Neuronal stem cell (in vitro differentiated cells): ENCODE results near the gene CREB3L2.
"Not testable (repeated sequence)": the region's sequence is repeated elsewhere in the genome, so short reads cannot be mapped to it uniquely, and the experiment has no call there.

ENCODE experiments used
- DNase-seq: peaks from one replicate; pipeline ENCODE4 v3.0.0-alpha.2; 2013; ENCODE audit warnings: low spot score
- H2AFZ ChIP-seq: one replicate; pipeline ENCODE4 v1.6.1; 2013; ENCODE audit warnings: mild to moderate bottlenecking, low read length, inconsistent platforms
- H2AK5ac ChIP-seq: 2 replicates; pipeline ENCODE4 v1.6.1; 2013; ENCODE audit warnings: low read depth, mild to moderate bottlenecking, inconsistent platforms, low read length, moderate library complexity, mixed read lengths
- H2BK120ac ChIP-seq: 2 replicates; pipeline ENCODE4 v1.6.1; 2013; ENCODE audit warnings: low read depth, mild to moderate bottlenecking, inconsistent platforms, low read length, moderate library complexity, mixed read lengths
- H2BK12ac ChIP-seq: one replicate; pipeline ENCODE4 v1.6.1; 2013; ENCODE audit warnings: low read length, inconsistent platforms
- H2BK15ac ChIP-seq: 2 replicates; pipeline ENCODE4 v1.6.1; 2013; ENCODE audit warnings: mild to moderate bottlenecking, low read length, inconsistent platforms, mixed read lengths
- H2BK5ac ChIP-seq: one replicate; pipeline ENCODE4 v1.6.1; 2013; ENCODE audit warnings: inconsistent platforms, mild to moderate bottlenecking, low read length, moderate library complexity
- H3K14ac ChIP-seq: one replicate; pipeline ENCODE4 v1.6.1; 2013; ENCODE audit warnings: low read length, inconsistent platforms
- H3K18ac ChIP-seq: 2 replicates; pipeline ENCODE4 v1.6.1; 2013; ENCODE audit warnings: low read length, inconsistent platforms
- H3K23ac ChIP-seq: 2 replicates; pipeline ENCODE4 v1.6.1; 2013; ENCODE audit warnings: low read depth, mild to moderate bottlenecking, mixed read lengths, low read length, inconsistent platforms; ENCODE audit not compliant: poor library complexity
- H3K27ac ChIP-seq: replicated peaks from 3 replicates; pipeline ENCODE4 v1.5.1; 2013; ENCODE audit warnings: low read length, inconsistent platforms
- H3K27me3 ChIP-seq, 3 experiments: 2 replicates each; pipeline ENCODE4 v1.6.1; 2013; ENCODE audit warnings: low read length in 3 of 3, mild to moderate bottlenecking in 2 of 3, inconsistent platforms in 1 of 3, low read depth in 1 of 3, mixed read lengths in 1 of 3, moderate library complexity in 1 of 3; ENCODE audit not compliant: control insufficient read depth in 3 of 3, insufficient read depth in 3 of 3
- H3K36me3 ChIP-seq, 2 donors: replicated peaks in 1 of 2; 2 replicates each; pipeline ENCODE4 v1.6.1; 2013; ENCODE audit warnings: low read length in 2 of 2; ENCODE audit not compliant: control insufficient read depth in 2 of 2, insufficient read depth in 2 of 2
- H3K4ac ChIP-seq: 2 replicates; pipeline ENCODE4 v1.6.1; 2013; ENCODE audit warnings: inconsistent platforms, mild to moderate bottlenecking, low read length, moderate library complexity
- H3K4me1 ChIP-seq, 2 donors: 1 replicate in 1 of 2; 2 replicates in 1 of 2; pipeline ENCODE4 v1.6.1; 2013; ENCODE audit warnings: low read length in 2 of 2, low read depth in 1 of 2; ENCODE audit not compliant: control insufficient read depth in 2 of 2, insufficient read depth in 1 of 2
- H3K4me2 ChIP-seq: one replicate; pipeline ENCODE4 v1.6.1; 2013; ENCODE audit warnings: mild to moderate bottlenecking, low read length, inconsistent platforms; ENCODE audit not compliant: insufficient read depth, poor library complexity, severe bottlenecking
- H3K4me3 ChIP-seq, 2 donors: 2 replicates each; pipeline ENCODE4 v1.5.1; 2013; ENCODE audit warnings: low read length in 2 of 2, mild to moderate bottlenecking in 2 of 2, inconsistent platforms in 1 of 2, moderate library complexity in 1 of 2
- H3K79me1 ChIP-seq: one replicate; pipeline ENCODE4 v1.6.1; 2013; ENCODE audit warnings: low read depth, mild to moderate bottlenecking, inconsistent platforms, low read length, moderate library complexity
- H3K9ac ChIP-seq: one replicate; pipeline ENCODE4 v1.6.1; 2013; ENCODE audit warnings: mild to moderate bottlenecking, low read depth, low read length, inconsistent platforms; ENCODE audit not compliant: poor library complexity
- H3K9me3 ChIP-seq, 2 donors: replicated peaks in 1 of 2; 2 replicates each; pipeline versions ENCODE3 to v1.6.1; 2013; ENCODE audit warnings: low read length in 2 of 2, mild to moderate bottlenecking in 2 of 2, inconsistent platforms in 1 of 2, low read depth in 1 of 2, mixed read lengths in 1 of 2, moderate library complexity in 1 of 2; ENCODE audit not compliant: control insufficient read depth in 2 of 2, insufficient read depth in 1 of 2
- H4K8ac ChIP-seq: one replicate; pipeline ENCODE4 v1.6.1; 2013; ENCODE audit warnings: low read depth, mild to moderate bottlenecking, inconsistent platforms, low read length, moderate library complexity
- H4K91ac ChIP-seq: one replicate; pipeline ENCODE4 v1.6.1; 2013; ENCODE audit warnings: low read length, low read depth, mild to moderate bottlenecking, inconsistent platforms; ENCODE audit not compliant: poor library complexity
- WGBS, 2 donors: extraction: QIAGEN DNeasy Blood & Tissue Kit; methylation state at CpG; one replicate each; pipeline ENCODE4 v1.1.7; 2013; ENCODE audit warnings: missing lambda C conversion rate in 2 of 2, mixed read lengths in 1 of 2; ENCODE audit not compliant: insufficient read length in 2 of 2, insufficient replicate concordance in 1 of 2; ENCODE audit errors: extremely low coverage in 2 of 2; 5-methylcytosine and 5-hydroxymethylcytosine counted together

CREB3L2 gene

DNA sequence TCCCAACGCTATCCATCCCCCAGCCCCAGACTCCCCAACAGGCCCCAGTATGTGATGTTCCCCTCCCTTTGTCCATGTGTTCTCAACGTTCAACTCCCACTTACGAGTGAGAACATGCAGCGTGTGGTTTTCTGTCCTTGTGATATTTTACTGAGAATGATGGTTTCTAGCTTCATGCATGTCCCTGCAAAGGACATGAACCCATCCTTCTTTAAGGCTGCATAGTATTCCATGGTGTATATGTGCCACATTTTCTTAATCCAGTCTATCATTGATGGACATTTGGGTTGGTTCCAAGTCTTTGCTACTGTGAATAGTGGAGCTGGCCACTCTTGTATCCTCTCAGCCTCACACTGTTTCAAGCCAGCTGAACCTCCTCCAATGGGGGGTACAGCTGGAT, 33.5 kb downstream of the CREB3L2 start:
- not testable (repeated sequence) for H4K8ac ChIP-seq, H3K4me2 ChIP-seq, H3K36me3 ChIP-seq, H2AFZ ChIP-seq, H3K27me3 ChIP-seq, H3K23ac ChIP-seq, H2BK5ac ChIP-seq, H2BK120ac ChIP-seq, H2BK15ac ChIP-seq, H2BK12ac ChIP-seq, H3K18ac ChIP-seq, H3K4me3 ChIP-seq, H3K79me1 ChIP-seq, H3K9me3 ChIP-seq, H3K14ac ChIP-seq, DNase-seq, H3K4ac ChIP-seq, H3K9ac ChIP-seq, H3K27ac ChIP-seq, H4K91ac ChIP-seq, H2AK5ac ChIP-seq
- WGBS, 2 donors = no CpG with 5 or more reads among the region's 4 CpGs
- H3K4me1 ChIP-seq = peaks cover 0 to 11% of the 10 kb centered on the region in 2 donors

- Histone ChIP-seq H2BK120ac (no peak overlapping the region), H2AFZ (no peak overlapping the region), H2BK5ac (no peak overlapping the region), H2BK12ac (no peak overlapping the region), H2BK15ac (no peak overlapping the region), H3K23ac (no peak overlapping the region), H3K27me3 (no peaks in the 10 kb centered on the region), H3K4ac (no peak overlapping the region), H3K4me1 (peaks cover 0 to 8% of the 10 kb centered on the region in 2 donors), H3K14ac (no peak overlapping the region), H4K91ac (no peak overlapping the region), H3K9ac (peak overlapping the region; percentile 68), H3K79me1 (peaks cover 6% of the 10 kb centered on the region), H3K18ac (no peak overlapping the region), H3K9me3 (no peaks in the 10 kb centered on the region), H4K8ac (no peak overlapping the region), H3K4me3 (no peak overlapping the region), H3K36me3 (no peaks in the 10 kb centered on the region), H3K27ac (no peak overlapping the region), H3K4me2 (no peak overlapping the region), H2AK5ac (no peak overlapping the region)
- DNase-seq = no peak
- no CpG with 5 or more reads among the region's 12 CpGs for WGBS, 2 donors
These were observed 34.5 kb downstream of the CREB3L2 start for GRCh38 chr7:137967143-137968018.

DNA sequence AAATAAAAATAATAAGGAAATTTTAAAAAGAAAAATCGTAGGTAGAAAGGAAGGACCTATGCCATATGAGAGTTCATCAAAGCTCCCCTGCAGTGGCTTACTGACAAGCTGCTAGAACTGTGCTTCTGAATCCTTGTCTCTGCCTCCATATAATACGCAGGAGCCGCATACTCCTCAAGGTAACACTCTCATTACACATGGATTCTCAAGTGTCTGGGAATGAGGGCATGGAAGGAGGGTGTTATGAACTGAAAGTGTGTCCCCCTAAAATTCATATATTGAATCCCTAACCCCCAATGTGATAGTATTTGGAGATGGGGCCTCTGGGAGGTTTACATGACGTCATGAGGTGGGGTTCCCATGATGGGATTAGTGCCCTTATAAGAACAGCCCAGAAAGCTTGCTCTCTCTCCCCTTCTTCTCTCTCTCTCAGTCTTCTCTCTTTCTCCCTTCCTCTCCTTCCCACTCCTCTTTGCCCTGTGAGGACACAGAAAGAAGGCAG, 35.2 kb downstream of the CREB3L2 start:
- no peak overlapping the region for H3K14ac ChIP-seq

GRCh38 chr7:137965942-137966640, 35.8 kb downstream of the CREB3L2 start:
- Histone ChIP-seq H3K4me1 (peaks cover 0 to 9% of the 10 kb centered on the region in 2 donors), H4K91ac (no peak overlapping the region), H2AK5ac (no peak overlapping the region), H3K4me3 (no peak overlapping the region), H2AFZ (no peak overlapping the region), H3K4ac (no peak overlapping the region), H3K79me1 (peaks cover 7% of the 10 kb centered on the region), H4K8ac (no peak overlapping the region), H3K9me3 (no peaks in the 10 kb centered on the region), H3K9ac (no peak overlapping the region), H2BK15ac (no peak overlapping the region), H3K4me2 (no peak overlapping the region), H2BK5ac (no peak overlapping the region), H3K27ac (no peak overlapping the region), H3K27me3 (no peaks in the 10 kb centered on the region), H3K18ac (no peak overlapping the region), H3K23ac (no peak overlapping the region), H3K14ac (no peak overlapping the region), H3K36me3 (no peaks in the 10 kb centered on the region), H2BK12ac (no peak overlapping the region), H2BK120ac (no peak overlapping the region)
- WGBS, 2 donors = no CpG with 5 or more reads among the region's 2 CpGs
- DNase-seq = no peak

More for the DNA sequence above, 35.2 kb downstream of the CREB3L2 start:
- H3K9ac ChIP-seq = no peak overlapping the region
- no peak overlapping the region for H4K91ac ChIP-seq
- H2BK15ac ChIP-seq = no peak overlapping the region
- H3K27ac ChIP-seq = no peak overlapping the region
- H3K4ac ChIP-seq = no peak overlapping the region
- no peak overlapping the region for H2BK12ac ChIP-seq
- H3K4me2 ChIP-seq = no peak overlapping the region
- no peak overlapping the region for H2AFZ ChIP-seq
- DNase-seq = no peak
- no peak overlapping the region for H3K4me3 ChIP-seq
- H3K27me3 ChIP-seq = no peaks in the 10 kb centered on the region
- H2BK120ac ChIP-seq = no peak overlapping the region
- H2AK5ac ChIP-seq = no peak overlapping the region
- H2BK5ac ChIP-seq = no peak overlapping the region
- no peaks in the 10 kb centered on the region for H3K36me3 ChIP-seq
- H3K79me1 ChIP-seq = peaks cover 7% of the 10 kb centered on the region
- no peak overlapping the region for H3K18ac ChIP-seq
- no CpG with 5 or more reads among the region's 4 CpGs for WGBS, 2 donors
- no peaks in the 10 kb centered on the region for H3K9me3 ChIP-seq
- peaks cover 0 to 9% of the 10 kb centered on the region in 2 donors for H3K4me1 ChIP-seq
- H4K8ac ChIP-seq = no peak overlapping the region
- no peak overlapping the region for H3K23ac ChIP-seq
